OCI-M2 (cell line): ENCODE measurements around the gene RFX1.
"Not testable (repeated sequence)": the region's sequence is repeated elsewhere in the genome, so short reads cannot be mapped to it uniquely, and the experiment has no call there.

ENCODE experiments used
- DNase-seq: peaks from one replicate; lab custom pipeline; 2025; ENCODE audit not compliant: unreplicated experiment; lab: John Stamatoyannopoulos, UW

RFX1 gene

DNA sequence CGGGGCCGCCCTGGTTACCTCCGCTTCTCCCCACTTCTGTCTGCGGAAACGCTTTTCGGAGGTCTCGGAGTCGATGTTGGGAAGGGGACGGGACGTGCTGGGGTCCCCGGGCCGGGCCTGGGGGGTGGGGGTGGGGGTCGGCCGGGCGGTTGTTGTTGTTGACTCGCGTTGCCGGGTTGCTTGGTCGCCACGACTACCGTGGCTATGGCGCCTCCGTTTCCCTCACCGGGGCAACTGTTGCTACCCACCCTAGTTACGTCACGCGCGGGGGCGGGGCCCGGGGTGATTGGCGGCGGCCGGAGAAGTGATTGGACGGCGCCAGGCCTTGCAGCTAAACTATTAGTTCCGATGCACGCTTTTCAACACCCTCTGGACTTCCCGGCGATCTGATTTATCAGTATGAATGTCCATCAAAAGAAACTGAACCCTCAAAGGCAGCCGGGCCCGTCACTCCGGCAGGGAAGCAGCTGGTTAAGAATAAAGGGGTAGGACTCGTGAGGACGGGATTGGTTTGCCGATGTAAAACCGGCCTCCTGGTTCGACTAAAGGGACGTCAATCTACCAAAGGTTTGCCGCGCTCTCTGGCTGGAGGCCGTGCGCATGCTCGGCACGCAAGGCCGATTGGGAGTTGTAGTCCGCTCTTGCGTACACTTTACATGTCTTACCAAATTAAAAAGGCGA lies at the start of gene RFX1:
TSS of gene RFX1 (minus strand) at position 236 of the 681 bp plus-strand sequence. CDS start 12,477 bp downstream, outside the sequence.
- peak; percentile 99 for DNase-seq

DNA sequence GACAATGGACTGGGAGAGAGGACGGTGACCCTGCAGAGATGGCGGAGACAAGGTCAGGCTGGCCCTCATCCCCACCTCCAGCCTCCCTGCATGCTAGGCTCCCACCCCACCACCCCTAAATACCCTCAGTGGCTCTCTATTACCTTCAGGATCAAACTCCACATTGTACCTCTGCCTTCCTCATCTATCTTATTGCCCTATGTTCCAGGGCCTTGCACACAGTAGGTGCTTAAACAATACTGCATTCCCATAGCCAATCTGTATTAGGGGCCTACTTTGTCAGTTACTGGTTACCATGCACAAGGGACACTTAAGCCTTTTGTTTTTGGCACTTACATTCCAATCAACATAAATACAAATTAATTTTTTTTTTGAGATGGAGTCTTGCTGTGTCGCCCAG lies 49.3 kb upstream of the RFX1 start:
- DNase-seq, result no peak

DNA sequence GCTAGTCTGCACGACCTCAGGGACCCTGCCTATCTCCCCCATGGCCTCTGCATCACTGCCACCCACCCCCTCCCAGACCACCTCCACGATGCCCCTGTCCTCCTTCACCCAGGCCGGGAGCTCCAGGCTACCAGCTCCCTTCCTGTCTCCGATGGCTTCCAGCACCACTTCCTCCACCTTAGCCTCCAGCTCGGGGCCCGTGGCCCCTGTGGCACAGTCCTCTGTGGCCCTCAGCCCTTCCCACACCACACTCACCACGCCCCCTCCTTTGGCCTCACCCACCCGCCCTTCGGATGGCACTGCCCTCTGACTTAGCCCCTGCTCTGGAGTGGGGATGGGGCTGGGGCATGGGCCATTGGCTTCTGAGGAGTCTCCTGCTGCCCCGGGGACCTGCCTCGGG lies 48.6 kb upstream of the RFX1 start:
- DNase-seq, result no peak

DNA sequence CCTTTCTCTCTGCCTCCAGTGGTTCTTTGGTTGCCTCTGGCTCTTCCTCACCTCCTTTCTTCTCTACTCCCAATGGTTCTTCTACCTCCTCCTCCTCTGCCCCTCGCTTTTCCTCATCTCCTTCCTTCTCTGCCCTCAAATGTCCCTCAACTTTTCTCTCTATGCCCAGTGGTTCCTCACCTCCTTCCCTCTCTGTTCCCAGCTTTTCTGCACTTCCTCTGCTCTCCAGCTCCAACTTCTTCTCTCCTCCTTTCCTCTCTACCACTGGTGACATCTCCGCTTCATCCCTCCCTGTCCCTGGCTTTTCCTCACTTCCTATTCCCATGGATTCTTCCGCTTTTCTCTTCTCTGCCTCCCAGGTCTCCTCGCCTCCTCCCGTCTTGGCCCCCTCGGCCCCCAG lies 48.0 kb upstream of the RFX1 start:
- no peak for DNase-seq

DNA sequence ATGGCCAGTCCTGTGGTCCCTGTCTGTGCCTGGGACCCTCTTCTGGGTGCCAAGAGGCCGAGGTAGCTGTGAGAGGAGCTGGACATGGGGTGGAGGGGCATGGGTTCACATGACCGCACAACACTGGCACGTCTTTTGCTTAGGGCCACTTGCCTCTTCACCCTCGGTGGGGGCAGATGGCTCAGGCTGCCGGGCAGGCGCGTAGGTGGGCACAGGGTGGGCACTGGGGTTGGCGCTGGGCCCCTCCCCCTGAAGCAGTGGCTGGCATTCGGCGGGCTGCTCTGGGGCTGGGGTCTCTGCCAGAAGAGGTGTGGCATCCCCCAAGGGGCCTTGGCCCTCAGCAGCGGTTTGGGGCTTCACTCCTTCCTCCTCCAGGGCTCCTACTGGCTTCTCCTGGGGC lies 47.4 kb upstream of the RFX1 start:
- DNase-seq, result no peak

DNA sequence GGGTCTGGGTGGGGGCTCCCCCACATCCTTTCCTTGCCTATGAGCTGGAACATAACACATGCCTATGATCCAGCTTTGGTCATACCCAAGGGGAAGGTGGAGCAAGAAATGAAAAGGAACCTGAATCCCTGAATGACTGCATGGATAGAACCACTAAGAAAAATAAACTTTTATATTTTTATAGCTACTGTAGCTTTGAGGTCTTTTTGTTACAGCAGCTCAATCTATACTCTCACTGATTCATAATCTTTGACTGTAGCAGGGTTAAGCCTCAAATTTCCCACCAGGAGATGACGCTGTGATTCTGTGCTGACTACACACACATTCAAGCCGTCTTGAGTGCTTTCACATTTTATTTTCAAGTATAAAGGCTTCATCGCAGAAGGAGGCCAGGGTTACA lies 46.9 kb upstream of the RFX1 start:
- DNase-seq, result no peak

DNA sequence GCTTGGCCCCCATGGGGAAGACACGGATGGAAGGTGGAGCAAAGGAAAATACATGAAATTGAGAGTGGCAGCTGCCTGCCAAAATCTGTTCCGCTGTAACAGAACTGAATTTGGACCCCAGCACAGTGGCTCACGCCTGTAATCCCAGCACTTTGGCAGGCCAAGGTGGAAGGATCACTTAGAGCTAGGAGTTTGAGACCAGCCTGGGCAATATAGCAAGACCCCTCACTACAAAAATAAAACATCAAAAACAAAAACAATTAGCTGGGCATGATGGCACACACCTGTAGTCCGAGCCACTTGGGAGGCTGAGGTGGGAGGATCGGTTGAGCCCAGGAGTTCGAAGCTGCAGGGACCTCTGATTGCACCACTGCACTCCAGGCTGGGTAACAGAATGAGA lies 46.4 kb upstream of the RFX1 start:
- no peak for DNase-seq

DNA sequence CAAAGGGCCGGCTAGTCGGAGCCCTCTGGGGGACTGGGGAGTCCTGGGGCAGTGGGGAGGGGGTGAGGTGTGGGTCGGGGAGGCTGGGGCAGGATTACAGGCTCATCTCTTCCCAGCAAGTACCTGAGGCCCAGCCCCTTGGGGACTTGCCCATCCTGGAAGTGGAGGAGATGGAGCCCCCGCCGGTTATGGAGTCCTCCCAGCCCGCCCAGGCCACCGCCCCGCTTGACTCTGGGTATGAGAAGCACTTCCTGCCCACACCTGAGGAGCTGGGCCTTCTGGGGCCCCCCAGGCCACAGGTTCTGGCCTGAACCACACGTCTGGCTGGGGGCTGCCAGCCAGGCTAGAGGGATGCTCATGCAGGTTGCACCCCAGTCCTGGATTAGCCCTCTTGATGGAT lies 45.9 kb upstream of the RFX1 start:
- no peak for DNase-seq

DNA sequence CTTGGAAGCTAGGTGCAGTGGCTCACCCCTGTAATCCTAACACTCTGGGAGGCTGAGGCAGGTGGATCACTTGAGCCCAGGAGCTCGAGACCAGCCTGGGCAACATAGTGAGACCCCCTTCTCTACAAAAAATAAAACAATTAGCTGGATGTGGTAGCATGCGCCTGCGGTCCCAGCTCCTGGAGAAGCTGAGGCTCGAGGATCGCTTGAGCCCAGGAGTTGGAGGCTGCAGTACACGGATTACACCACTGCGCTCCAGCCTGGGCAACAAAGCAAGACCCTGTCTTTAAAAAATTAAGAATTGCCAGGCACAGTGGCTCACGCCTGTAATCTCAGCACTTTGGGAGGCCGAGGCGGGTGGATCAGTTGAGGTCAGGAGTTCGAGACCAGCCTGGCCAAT lies 44.8 kb upstream of the RFX1 start:
- not testable (repeated sequence) for DNase-seq

DNA sequence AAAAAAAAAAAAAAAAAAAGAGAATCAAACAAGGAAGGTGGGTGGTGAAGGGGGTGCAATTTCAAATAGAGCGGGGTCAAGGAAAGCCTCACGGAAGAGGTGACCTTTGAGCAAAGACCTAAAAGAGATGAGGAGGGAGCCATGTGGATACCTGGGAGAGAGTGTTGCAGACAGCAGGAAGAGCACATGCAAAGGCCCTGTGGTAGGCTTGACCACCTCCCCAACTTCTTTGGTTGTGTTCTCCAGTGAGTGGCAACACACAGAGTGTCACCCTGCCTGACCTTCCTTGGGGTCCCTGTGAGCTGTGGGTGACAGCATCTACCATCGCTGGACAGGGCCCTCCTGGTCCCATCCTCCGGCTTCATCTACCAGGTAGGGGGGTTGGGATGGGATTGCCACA lies 44.4 kb upstream of the RFX1 start:
- no peak for DNase-seq

DNA sequence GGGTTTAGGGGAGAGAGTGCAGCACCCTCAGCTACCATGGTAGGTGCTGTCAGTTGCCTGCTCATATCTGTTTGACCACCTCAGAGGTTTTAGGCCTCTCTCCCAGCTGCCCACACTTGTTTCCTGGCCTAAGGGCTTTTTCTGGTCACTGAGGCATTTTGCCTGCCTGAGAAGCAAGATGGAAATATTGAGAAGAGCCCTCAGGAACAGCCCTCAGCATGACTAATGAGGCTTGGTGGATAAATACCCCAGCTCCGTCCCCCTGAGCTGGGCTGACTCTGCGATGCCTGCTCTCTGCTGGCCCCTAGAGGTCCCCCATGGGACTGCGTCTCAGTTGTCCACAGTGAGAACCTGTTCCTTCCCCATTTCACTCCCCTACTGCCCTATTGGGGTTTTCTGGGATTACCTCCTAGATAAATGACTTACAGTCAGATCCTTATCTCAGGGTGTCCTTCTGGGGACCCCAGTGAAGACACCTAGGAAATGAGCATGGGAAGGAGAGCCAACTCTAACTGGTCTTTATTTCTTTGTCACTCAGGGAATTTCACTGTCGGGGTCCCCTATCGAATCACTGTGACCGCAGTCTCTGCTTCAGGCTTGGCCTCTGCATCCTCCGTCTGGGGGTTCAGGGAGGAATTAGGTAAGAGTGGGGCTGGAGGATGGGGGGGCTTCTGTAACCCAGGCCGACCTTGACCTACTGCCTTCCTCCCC lies 42.5 kb upstream of the RFX1 start:
- DNase-seq, result peak; percentile 74

DNA sequence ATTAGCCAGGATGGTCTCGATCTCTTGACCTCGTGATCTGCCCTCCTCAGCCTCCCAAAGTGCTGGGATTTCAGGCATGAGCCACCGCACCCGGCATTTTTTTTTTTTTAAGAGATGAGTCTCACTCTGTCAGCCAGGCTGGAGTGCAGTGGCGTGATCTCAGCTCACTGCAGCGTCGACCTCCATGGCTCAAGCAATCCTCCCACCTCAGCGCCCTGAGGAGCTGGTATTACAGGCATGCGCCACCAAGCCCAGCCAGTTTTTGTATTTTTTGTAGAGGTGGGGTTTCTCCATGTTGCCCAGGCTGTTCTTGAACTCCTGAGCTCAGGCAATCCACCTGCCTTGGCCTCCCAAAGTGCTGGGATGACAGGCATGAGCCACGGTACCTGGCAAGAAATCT lies 41.7 kb upstream of the RFX1 start:
- not testable (repeated sequence) for DNase-seq

DNA sequence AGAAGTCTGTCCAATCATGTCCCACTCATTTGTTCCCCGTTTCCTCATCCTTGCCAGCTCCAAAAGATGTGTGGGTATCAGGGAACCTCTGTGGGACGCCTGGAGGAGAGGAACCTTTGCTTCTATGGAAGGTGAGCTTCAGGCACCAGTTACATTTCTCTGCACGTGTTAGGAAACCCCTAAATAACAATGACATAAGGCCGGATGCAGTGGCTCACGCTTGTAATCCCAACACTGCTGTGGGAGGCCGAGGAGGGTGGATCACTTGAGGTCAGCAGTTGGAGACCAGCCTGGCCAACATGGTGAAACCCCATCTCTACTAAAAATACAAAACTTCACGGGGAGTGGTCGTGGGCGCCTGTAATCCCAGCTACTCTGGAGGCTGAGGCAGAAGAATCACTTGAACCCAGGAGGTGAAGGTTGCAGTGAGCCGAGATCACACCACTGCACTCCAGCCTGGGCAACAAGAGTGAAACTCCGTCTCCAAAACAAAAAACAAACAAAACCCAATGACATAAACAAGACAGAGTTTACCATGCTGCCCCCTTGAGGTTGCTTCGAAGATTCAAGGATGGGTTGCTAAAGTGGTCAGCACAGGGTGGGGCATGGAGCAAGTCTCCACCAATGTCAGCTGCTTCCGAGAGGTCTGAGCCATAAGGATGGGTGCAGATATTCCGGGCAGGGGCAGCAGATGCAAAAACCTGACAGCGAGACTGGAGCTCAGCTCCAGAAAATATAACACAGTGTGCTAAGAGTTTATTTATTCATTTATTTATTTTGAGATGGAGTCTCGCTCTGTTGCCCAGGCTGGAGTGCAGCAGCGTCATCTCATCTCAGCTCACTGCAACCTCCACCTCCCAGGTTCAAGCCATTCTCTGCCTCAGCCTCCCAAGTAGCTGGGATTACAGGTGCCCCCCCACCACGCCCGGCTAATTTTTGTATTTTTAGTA lies 36.8 kb upstream of the RFX1 start:
- not testable (repeated sequence) for DNase-seq

DNA sequence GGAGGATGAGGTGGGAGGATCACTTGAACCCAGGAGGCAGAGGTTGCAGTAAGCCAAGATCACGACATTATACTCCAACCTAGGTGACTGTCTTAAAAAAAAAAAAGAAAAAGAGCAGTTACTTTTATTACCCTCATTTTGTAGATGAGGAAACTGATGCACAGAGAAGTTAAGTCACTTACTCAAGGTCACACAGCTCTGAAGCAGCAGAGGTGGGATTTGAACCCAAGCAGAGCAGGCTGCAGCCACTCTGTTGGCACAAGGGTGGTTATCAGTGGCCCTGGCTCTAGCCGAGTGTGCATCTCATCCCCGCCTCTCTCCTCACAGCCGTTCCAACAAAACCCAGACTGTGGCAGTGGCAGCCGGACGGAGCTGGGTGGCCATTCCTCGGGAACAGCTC lies 33.1 kb upstream of the RFX1 start:
- no peak for DNase-seq

DNA sequence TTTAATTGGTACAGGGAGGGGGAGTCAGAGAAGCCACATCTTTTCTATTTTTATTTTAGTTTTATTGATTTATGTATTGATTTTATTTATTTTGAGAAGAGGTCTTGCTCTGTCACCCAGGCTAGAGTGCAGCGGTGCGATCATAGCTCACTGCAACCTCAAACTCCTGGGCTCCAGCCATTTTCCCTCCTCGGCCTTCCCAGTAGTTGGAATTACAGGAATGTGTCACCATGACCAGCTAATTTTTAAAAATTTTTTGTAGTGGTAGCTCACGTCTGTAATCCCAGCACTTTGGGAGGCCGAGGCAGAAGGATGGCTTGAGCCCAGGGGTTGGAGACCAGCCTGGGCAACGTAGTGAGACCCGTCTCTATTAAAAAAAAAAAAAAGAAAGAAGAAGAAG lies 29.6 kb upstream of the RFX1 start:
- no peak for DNase-seq

DNA sequence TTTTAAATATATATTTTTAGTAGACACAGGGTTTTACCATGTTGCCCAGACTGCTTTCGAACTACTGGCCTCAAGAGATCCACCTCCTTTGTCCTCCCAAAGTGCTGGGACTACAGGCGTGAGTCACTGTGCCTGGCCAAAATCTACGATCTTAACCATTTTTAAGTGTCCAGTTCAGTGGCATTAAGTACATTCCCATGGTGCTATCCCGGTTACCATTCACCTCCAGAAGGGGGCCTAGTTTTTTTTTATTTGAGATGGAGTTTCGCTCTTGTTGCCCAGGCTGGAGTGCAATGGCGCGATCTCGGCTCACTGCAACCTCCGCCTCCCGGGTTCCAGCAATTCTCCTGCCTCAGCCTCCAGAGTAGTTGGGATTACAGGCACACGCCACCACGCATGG lies 29.0 kb upstream of the RFX1 start:
- DNase-seq, result not testable (repeated sequence)

DNA sequence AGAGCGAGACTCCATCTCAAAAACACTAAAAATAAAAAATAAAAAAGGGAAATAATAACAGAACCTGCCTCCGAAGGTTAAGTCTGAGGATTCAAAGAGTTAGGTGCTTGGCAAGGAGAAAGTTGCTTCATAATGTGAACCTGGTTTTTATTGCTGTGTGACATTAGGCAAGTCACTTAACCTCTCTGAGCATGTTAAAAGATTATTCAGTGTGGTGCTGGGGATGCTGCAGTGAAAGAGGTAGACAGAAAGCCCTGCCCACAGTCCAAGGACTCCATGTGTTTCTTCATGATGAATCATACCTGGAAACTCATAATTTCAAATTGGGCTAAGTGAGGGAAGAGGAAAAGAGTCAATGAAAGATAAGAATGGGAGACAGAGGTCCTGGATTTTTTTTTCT lies 27.8 kb upstream of the RFX1 start:
- DNase-seq, result no peak

DNA sequence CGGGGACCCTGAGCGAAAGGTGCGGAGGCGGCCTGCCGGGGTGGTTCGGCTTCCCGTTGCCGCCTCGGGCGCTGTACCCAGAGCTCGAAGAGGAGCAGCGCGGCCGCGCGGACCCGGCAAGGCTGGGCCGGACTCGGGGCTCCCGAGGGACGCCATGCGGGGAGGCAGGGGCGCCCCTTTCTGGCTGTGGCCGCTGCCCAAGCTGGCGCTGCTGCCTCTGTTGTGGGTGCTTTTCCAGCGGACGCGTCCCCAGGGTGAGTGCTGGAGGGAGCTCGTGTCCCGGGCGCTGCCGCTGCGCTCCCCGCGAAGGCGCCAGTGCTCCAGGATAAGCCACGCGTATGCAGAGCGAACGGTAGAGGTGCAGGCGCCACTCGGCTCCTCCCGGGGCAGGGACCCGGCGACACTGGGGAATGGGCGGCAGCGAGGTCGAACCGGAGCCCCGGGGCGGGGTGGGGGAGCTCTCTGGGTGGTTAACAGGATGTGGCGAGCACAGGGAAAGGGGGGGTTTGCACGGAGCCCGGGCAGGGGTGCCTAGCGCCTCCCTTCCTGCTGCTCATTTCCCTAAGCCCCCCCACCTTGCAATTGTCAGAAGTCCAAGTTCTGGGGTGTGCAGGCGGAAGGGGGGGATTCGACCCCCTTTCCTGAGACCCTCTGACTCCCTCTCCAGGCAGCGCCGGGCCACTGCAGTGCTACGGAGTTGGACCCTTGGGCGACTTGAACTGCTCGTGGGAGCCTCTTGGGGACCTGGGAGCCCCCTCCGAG lies 25.8 kb upstream of the RFX1 start, which contains the start of gene IL27RA:
TSS of gene IL27RA (plus strand) at position 44 of the 762 bp plus-strand sequence. CDS start at position 155, 111 bp downstream.
- DNase-seq, result peak; percentile 78

DNA sequence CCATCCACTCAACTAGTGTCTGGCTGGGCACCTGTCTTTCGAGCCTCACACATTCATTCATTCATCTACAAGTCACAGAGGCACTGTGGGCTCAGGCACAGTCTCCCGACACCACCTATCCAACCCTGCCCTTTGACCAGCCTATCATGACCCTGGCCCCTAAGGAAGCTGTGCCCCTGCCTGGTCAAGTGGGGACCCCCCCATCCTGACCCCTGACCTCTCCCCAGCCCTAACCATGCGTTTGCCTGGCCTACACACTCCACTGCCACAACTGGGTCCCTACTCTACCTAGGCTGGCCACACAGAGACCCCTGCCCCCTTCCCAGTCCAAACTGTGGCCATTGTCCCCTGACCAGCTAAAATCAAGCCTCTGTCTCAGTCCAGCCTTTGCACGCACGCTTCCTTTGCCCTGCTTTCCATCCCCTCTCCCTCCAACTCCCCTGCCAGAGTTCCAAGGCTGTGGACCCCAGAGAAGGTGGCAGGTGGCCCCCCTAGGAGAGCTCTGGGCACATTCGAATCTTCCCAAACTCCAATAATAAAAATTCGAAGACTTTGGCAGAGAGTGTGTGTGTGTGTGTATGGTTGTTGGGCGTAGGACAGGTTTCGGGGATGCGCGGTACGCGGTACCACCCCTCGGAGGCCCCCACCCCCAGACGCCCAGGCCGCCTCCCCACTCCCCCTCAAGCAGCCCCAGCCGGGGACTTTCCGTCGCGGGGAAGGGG lies 25.0 kb upstream of the RFX1 start:
- no peak for DNase-seq

DNA sequence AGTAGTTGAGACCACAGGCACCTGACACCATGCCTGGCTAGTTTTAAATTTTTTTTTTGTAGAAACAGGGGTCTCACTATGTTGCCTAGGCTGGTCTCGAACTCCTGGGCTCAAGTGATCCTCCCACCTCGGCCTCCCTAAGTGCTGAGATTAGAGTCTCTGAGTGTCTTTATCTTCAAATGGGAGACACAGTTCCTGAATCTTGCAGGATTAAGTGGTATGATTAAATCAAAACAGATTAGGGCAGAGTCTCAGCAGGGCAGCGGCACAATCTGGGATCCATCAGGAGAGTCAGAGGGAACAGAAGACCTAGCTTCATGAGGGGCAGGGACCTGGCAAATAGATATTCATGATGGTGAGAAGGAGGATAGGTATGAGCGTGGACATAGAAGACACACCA lies 22.8 kb upstream of the RFX1 start:
- DNase-seq, result no peak
